HepG2 (cell line): ENCODE results near the gene KCNQ1OT1. TPM values are rescaled to one million over a fixed set of nuclear protein-coding genes. Genes with fewer than 3 reads are reported as not detected.

Experiments
- ASH2L ChIP-seq: fragments of 300-600, 200-600 bp; sonication (generic); IDR thresholded peaks from 2 replicates; pipeline ENCODE4 v1.7.0; 2017; ENCODE audit warnings: low read depth, mild to moderate bottlenecking, moderate library complexity, mixed read lengths, low read length; ENCODE audit not compliant: insufficient read length
- FOXC1 ChIP-seq: sonication (generic); formaldehyde crosslinking; IDR thresholded peaks from 2 replicates; pipeline ENCODE4 v1.8.0; 2022; ENCODE audit warnings: mild to moderate bottlenecking, missing genetic modification reagents, borderline replicate concordance
- GZF1 ChIP-seq: sonication (generic); formaldehyde crosslinking; IDR thresholded peaks from 2 replicates; pipeline ENCODE4 v1.5.1; 2020; ENCODE audit warnings: mild to moderate bottlenecking, missing genetic modification reagents
- IRX3 ChIP-seq: sonication (generic); formaldehyde crosslinking; IDR thresholded peaks from 2 replicates; pipeline ENCODE4 v1.8.1; 2023; ENCODE audit warnings: mild to moderate bottlenecking, low read depth, missing genetic modification reagents, borderline replicate concordance
- ISX ChIP-seq: sonication (generic); formaldehyde crosslinking; conservative IDR thresholded peaks from 2 replicates; pipeline ENCODE4 v1.5.0; 2020; ENCODE audit warnings: missing genetic modification reagents
- JDP2 ChIP-seq: sonication (generic); formaldehyde crosslinking; IDR thresholded peaks from 2 replicates; pipeline ENCODE4 v1.8.1; 2022; ENCODE audit warnings: missing genetic modification reagents, borderline replicate concordance
- MBNL3 ChIP-seq: fragments of 250-450 bp; sonication (Bioruptor Pico); conservative IDR thresholded peaks from 2 replicates; pipeline ENCODE4 v1.8.0; 2022; ENCODE audit warnings: mild to moderate bottlenecking, inconsistent platforms
- MTF2 ChIP-seq: sonication (generic); formaldehyde crosslinking; IDR thresholded peaks from 2 replicates; pipeline ENCODE4 v1.5.0; 2020; ENCODE audit warnings: missing genetic modification reagents, borderline replicate concordance
- MXI1 ChIP-seq: IDR thresholded peaks from 3 replicates; pipeline ENCODE4 v1.6.1; 2012; ENCODE audit warnings: low read depth, low read length, inconsistent platforms, borderline replicate concordance
- NFIB ChIP-seq: sonication (generic); formaldehyde crosslinking; IDR thresholded peaks from 2 replicates; pipeline ENCODE4 v1.9.0; 2021; ENCODE audit warnings: missing genetic modification reagents, mild to moderate bottlenecking, borderline replicate concordance
- RFX3 ChIP-seq: IDR thresholded peaks from 2 replicates; pipeline ENCODE4 v1.6.1; 2016; ENCODE audit warnings: missing biosample characterization, missing genetic modification reagents
- SMAD3 ChIP-seq: sonication (generic); formaldehyde crosslinking; IDR thresholded peaks from 2 replicates; pipeline ENCODE4 v1.4.0; 2020; ENCODE audit warnings: missing genetic modification reagents
- SOX6 ChIP-seq, 2 experiments: fragments of 450-650 bp in 1 of 2; sonication (generic) in 1 of 2; formaldehyde crosslinking in 1 of 2; IDR thresholded peaks; 2 replicates each; pipeline versions ENCODE4 v1.4.0 to v1.6.1; 2017 to 2020; ENCODE audit warnings: antibody characterized with exemption in 1 of 2, mild to moderate bottlenecking in 1 of 2, missing genetic modification reagents in 1 of 2
- TSC22D2 ChIP-seq: sonication (generic); formaldehyde crosslinking; IDR thresholded peaks from 2 replicates; pipeline ENCODE4 v1.5.1; 2020; ENCODE audit warnings: missing genetic modification reagents, mild to moderate bottlenecking, borderline replicate concordance
- ZBTB10 ChIP-seq: sonication (generic); formaldehyde crosslinking; IDR thresholded peaks from 2 replicates; pipeline ENCODE4 v1.4.0; 2020; ENCODE audit warnings: missing genetic modification reagents, borderline replicate concordance
- ZFP91 ChIP-seq: sonication (generic); formaldehyde crosslinking; IDR thresholded peaks from 2 replicates; pipeline ENCODE4 v1.9.0; 2022; ENCODE audit warnings: missing genetic modification reagents, mild to moderate bottlenecking, borderline replicate concordance
- ZMYM2 ChIP-seq: sonication (generic); formaldehyde crosslinking; IDR thresholded peaks from 2 replicates; pipeline ENCODE4 v1.8.0; 2022; ENCODE audit warnings: mild to moderate bottlenecking, missing genetic modification reagents
- ZNF121 ChIP-seq: sonication (generic); formaldehyde crosslinking; IDR thresholded peaks from 2 replicates; pipeline ENCODE4 v1.5.0; 2020; ENCODE audit warnings: mild to moderate bottlenecking, missing genetic modification reagents
- ZNF160 ChIP-seq: sonication (generic); formaldehyde crosslinking; IDR thresholded peaks from 2 replicates; pipeline ENCODE4 v1.8.0; 2022; ENCODE audit warnings: mild to moderate bottlenecking, inconsistent platforms, missing genetic modification reagents
- ZNF225 ChIP-seq: sonication (generic); formaldehyde crosslinking; IDR thresholded peaks from 2 replicates; pipeline ENCODE4 v1.4.0; 2020; ENCODE audit warnings: mild to moderate bottlenecking, missing genetic modification reagents
- ZNF3 ChIP-seq: IDR thresholded peaks from 2 replicates; pipeline ENCODE4 v1.7.0; 2017; ENCODE audit warnings: inconsistent platforms
- ZNF878 ChIP-seq: sonication (generic); formaldehyde crosslinking; IDR thresholded peaks from 2 replicates; pipeline ENCODE4 v1.8.1; 2023; ENCODE audit warnings: mild to moderate bottlenecking, missing genetic modification reagents, moderate library complexity
- ZXDC ChIP-seq: sonication (generic); formaldehyde crosslinking; IDR thresholded peaks from 2 replicates; pipeline ENCODE4 v1.5.0; 2020; ENCODE audit warnings: mild to moderate bottlenecking, missing genetic modification reagents
- polyA plus RNA-seq, 8 experiments: library from polyadenylated mRNA; depleted of rRNA in 3 of 8; stranded (reverse) in 7 of 8; unstranded in 1 of 8; fragments of >200 nt; fragmentation: Illumina TruSeq in 4 of 8; extraction: Trizol in 4 of 8; gene quantifications; 2 replicates each; pipeline versions ENCODE4 v1.2.1 to v1.2.3, GENCODE V29; 2011 to 2016; ENCODE audit warnings: low read depth in 4 of 8, missing spikeins in 1 of 8, mixed read lengths in 1 of 8; ENCODE audit not compliant: insufficient read depth in 1 of 8
- total RNA-seq, 5 experiments: library from RNA; depleted of rRNA; stranded (reverse); fragments of >200 nt; fragmentation: Illumina TruSeq; extraction: Trizol; gene quantifications; 2 replicates each; pipeline ENCODE4 v1.2.3, GENCODE V29; 2016; ENCODE audit warnings: low read depth in 1 of 5

Gene KCNQ1OT1
- total and polyA plus RNA-seq, 2 of the 13 experiments (the other 11 are each of a cell fraction or from before 2014, with no cell fraction given) = 1.3 to 18.9 TPM

GRCh38 chr11:2563213-2564007 lies 136.4 kb downstream of the KCNQ1OT1 start (continued):
- TF ChIP-seq TSC22D2 = no peak
- TF ChIP-seq ZXDC (CRISPR knock-in tag) = no peak
- TF ChIP-seq FOXC1 (CRISPR knock-in tag) = peak; percentile 14; the same call in 1 of the 2 replicates
- TF ChIP-seq ZNF3 (CRISPR knock-in tag) = no peak
- no peak for TF ChIP-seq ZNF878
- TF ChIP-seq MTF2 (CRISPR knock-in tag) = no peak
- no peak for TF ChIP-seq SOX6 (IDR thresholded peaks at IDR 0.05)
- TF ChIP-seq SOX6 (CRISPR knock-in tag; IDR thresholded peaks at IDR 0.05) = peak; percentile 94
- 0 out of 2 replicates have a peak, but pooled peaks have one; percentile 6 for TF ChIP-seq ZNF160
- TF ChIP-seq ZNF225 (CRISPR knock-in tag) = no peak
- peak; percentile 53 for TF ChIP-seq SMAD3 (CRISPR knock-in tag)
- TF ChIP-seq MXI1 = no peak; the same call in 2 of the 3 replicates
- peak; percentile 41; the same call in 1 of the 2 replicates for TF ChIP-seq ZMYM2 (CRISPR knock-in tag)
- TF ChIP-seq IRX3 (CRISPR knock-in tag) = no peak
- no peak for TF ChIP-seq JDP2 (CRISPR knock-in tag)
- TF ChIP-seq ZFP91 = no peak; the same call in 1 of the 2 replicates
- TF ChIP-seq ZBTB10 (CRISPR knock-in tag) = peak; percentile 0
- no peak for TF ChIP-seq ISX
- no peak for TF ChIP-seq RFX3 (CRISPR knock-in tag)
- TF ChIP-seq GZF1 (CRISPR knock-in tag) = peak; percentile 60; the same call in 1 of the 2 replicates
- no peak for TF ChIP-seq MBNL3 (CRISPR knock-in tag)
- TF ChIP-seq ASH2L = peak; percentile 68
- no peak for TF ChIP-seq NFIB
- no peak for TF ChIP-seq ZNF121
